Measurements from ENCODE around the gene DUS1L. TPM values are rescaled to one million over a fixed set of nuclear protein-coding genes. Genes with fewer than 3 reads are reported as not detected.

The DUS1L gene
- total and polyA plus RNA-seq, 4 donors = 40.0 to 179 (median 100.0) TPM

GRCh38 chr17:82022310-82022980, 43.2 kb downstream of the DUS1L start, which contains the start of gene CENPX:
CENPX (minus strand) TSS chr17:82022878; CDS start chr17:82022861, 17 bp downstream.
- Histone ChIP-seq H3K4me3 (peak within 1 kb of the TSS; percentile 86), H3K27me3 (ENCODE audit: control insufficient read depth in 3 of 3, insufficient read depth in 3 of 3, low read length in 2 of 3) (no peaks in the 10 kb centered on the region), H3K9me3 (ENCODE audit: control insufficient read depth in 4 of 4, insufficient read depth in 3 of 4, low read length in 3 of 4) (no peaks in the 10 kb centered on the region), H3K9ac (ENCODE audit: insufficient read depth in 1 of 2, low read length in 2 of 2) (peak within 1 kb of the TSS in 1 of 2 donors; percentile 51), H3K27ac (ENCODE audit: low read depth in 1 of 2, low read length in 1 of 2) (peak within 1 kb of the TSS; percentile 84 to 88), H3K4me1 (ENCODE audit: control insufficient read depth in 5 of 5, insufficient read depth in 5 of 5, low read length in 5 of 5) (peaks cover 0 to 23% (median 12%) of the 10 kb centered on the region in 5 donors), H3K36me3 (ENCODE audit: control insufficient read depth in 4 of 4, insufficient read depth in 4 of 4, low read length in 4 of 4) (peaks cover 0 to 8% (median 1%) of the 10 kb centered on the region in 4 donors)
- no peak for ATAC-seq (ENCODE audit: insufficient read depth, low FRiP score)
- WGBS, 2 donors = 1% methylated on average over 61 to 64 of the region's 64 CpGs
- TF ChIP-seq CTCF (IDR thresholded peaks at IDR 0.05; ENCODE audit: control extremely low read depth, extremely low read depth) = no peak
- peak in 1 of 3 donors; percentile 40 for DNase-seq

- DNase-seq (no peak), ATAC-seq (ENCODE audit: insufficient read depth, low FRiP score) (no peak)
- Histone ChIP-seq H3K27ac (ENCODE audit: low read depth in 1 of 2, low read length in 1 of 2) (peak overlapping the region in 1 of 2 donors; percentile 84), H3K36me3 (ENCODE audit: control insufficient read depth in 4 of 4, insufficient read depth in 4 of 4, low read length in 4 of 4) (peaks cover 0 to 8% (median 0%) of the 10 kb centered on the region in 4 donors), H3K9ac (ENCODE audit: insufficient read depth in 1 of 2, low read length in 2 of 2) (peak overlapping the region in 1 of 2 donors; percentile 51), H3K27me3 (ENCODE audit: control insufficient read depth in 3 of 3, insufficient read depth in 3 of 3, low read length in 2 of 3) (no peaks in the 10 kb centered on the region), H3K4me3 (peak overlapping the region; percentile 86), H3K9me3 (ENCODE audit: control insufficient read depth in 4 of 4, insufficient read depth in 3 of 4, low read length in 3 of 4) (no peaks in the 10 kb centered on the region), H3K4me1 (ENCODE audit: control insufficient read depth in 5 of 5, insufficient read depth in 5 of 5, low read length in 5 of 5) (peaks cover 0 to 23% (median 12%) of the 10 kb centered on the region in 5 donors)
- 6 to 10% methylated on average over 10 of the region's 10 CpGs for WGBS, 2 donors
- no peak for TF ChIP-seq CTCF (IDR thresholded peaks at IDR 0.05; ENCODE audit: control extremely low read depth, extremely low read depth)
These were observed 43.7 kb downstream of the DUS1L start for GRCh38 chr17:82021900-82022309.

GRCh38 chr17:82021107-82021899, 44.3 kb downstream of the DUS1L start:
- peak; percentile 78 to 83 (median 83) for DNase-seq
- Histone ChIP-seq H3K4me1 (ENCODE audit: control insufficient read depth in 5 of 5, insufficient read depth in 5 of 5, low read length in 5 of 5) (peaks cover 0 to 25% (median 12%) of the 10 kb centered on the region in 5 donors), H3K27me3 (ENCODE audit: control insufficient read depth in 3 of 3, insufficient read depth in 3 of 3, low read length in 2 of 3) (no peaks in the 10 kb centered on the region), H3K9me3 (ENCODE audit: control insufficient read depth in 4 of 4, insufficient read depth in 3 of 4, low read length in 3 of 4) (no peaks in the 10 kb centered on the region), H3K4me3 (no peak overlapping the region), H3K36me3 (ENCODE audit: control insufficient read depth in 4 of 4, insufficient read depth in 4 of 4, low read length in 4 of 4) (peaks cover 0 to 8% (median 0%) of the 10 kb centered on the region in 4 donors), H3K27ac (ENCODE audit: low read depth in 1 of 2, low read length in 1 of 2) (no peak overlapping the region), H3K9ac (ENCODE audit: insufficient read depth in 1 of 2, low read length in 2 of 2) (no peak overlapping the region)
- peak; percentile 56 for TF ChIP-seq CTCF (IDR thresholded peaks at IDR 0.05; ENCODE audit: control extremely low read depth, extremely low read depth)
- 40 to 50% methylated on average over 24 to 25 of the region's 25 CpGs for WGBS, 2 donors
- no peak for ATAC-seq (ENCODE audit: insufficient read depth, low FRiP score)

Measured in lung (tissue), 12 donors.